T-helper 2 cell treated with Interferon-gamma antibody and Interleukin-4, amounts not matched to agents 5 μg/mL and 100 μg/mL, for 36 hours (primary cell): ENCODE results near the gene SLX9.

Source experiments
- DNase-seq: peaks from one replicate; pipeline ENCODE4 v3.0.0; 2021; ENCODE audit warnings: low spot score
- H3K27ac Mint-ChIP-seq: one replicate; pipeline ENCODE4 v1.8.0; 2021; ENCODE audit warnings: mild to moderate bottlenecking, mixed read lengths
- H3K27me3 Mint-ChIP-seq: one replicate; pipeline ENCODE4 v1.8.0; 2021; ENCODE audit warnings: low read depth, mixed read lengths
- H3K36me3 Mint-ChIP-seq: one replicate; pipeline ENCODE4 v1.8.0; 2021; ENCODE audit warnings: low read depth, mixed read lengths
- H3K4me1 Mint-ChIP-seq: one replicate; pipeline ENCODE4 v1.8.0; 2021; ENCODE audit warnings: low read depth, mixed read lengths
- H3K4me3 Mint-ChIP-seq: one replicate; pipeline ENCODE4 v1.8.0; 2022; ENCODE audit warnings: mild to moderate bottlenecking, moderate library complexity, mixed read lengths
- H3K9me3 Mint-ChIP-seq: one replicate; pipeline ENCODE4 v1.8.0; 2021; ENCODE audit warnings: mixed read lengths

SLX9 gene

DNA sequence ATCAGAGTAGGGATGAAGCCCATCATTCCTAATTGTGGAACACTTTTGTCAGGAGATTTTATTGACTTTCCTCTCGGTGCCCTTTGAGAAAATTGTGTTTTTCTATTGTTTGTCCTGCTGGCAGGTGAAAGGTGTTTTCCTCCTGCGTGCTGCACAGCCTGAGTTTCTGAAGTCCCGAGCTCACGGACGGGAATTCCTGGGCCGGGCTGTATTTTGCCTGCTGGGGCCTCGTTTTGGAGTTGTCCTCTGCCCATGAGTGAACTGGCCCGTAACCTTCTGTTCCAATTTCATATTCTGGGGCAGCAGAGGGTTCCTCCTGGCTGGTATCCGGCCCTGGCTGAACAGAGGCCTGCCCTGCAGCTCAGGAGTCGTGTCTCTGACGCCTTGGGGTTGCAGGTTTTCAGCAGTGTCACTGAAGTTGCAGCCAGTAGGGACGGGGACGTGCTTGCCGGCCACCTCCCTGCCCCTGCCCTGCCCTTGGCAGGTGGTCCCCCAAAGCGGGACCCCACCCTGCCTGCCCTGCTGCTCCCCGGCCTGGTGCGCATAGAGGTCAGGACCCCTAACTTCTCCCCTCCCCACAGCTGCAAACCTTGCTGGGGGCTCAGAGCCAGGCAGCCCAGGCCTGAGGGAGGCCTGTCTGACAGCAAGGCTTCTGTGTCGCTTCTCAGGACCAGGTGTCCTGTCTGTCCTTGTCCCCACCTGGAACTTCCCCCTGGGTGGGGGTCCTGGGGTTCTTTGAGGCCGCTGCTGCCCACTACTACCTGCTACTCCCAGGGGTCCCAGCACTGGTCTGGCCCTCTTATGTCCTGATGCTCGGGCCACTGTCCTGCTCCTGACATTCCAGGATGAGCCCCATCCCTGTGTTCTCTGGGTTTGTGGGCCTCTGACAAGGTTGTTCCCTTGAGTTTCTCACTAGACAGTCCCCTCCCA lies 49.0 kb downstream of the SLX9 start:
- no peaks in the 10 kb centered on the region for H3K4me1 Mint-ChIP-seq
- no peak overlapping the region for H3K4me3 Mint-ChIP-seq
- DNase-seq, result no peak
- H3K36me3 Mint-ChIP-seq, result no peaks in the 10 kb centered on the region
- H3K27me3 Mint-ChIP-seq, result no peaks in the 10 kb centered on the region
- no peaks in the 10 kb centered on the region for H3K9me3 Mint-ChIP-seq
- H3K27ac Mint-ChIP-seq, result no peak overlapping the region

DNA sequence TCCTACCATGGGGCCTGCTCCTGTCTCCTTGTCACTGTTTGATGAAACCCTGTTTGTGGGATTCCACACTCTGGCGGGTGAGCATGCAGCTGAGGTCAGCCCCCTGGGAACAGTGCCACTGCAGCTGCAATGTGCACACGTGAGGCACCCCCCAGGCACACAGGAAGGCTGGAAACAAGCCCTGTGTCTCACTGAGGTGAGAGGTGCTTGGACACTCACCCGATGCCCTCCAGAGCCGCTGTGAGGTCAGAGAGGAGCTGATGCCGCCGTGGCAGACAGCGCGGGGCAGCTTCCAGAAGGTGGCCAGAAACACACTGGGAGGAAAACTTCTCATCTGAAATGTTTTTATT lies 49.7 kb downstream of the SLX9 start:
- Mint-ChIP-seq H3K36me3 (no peaks in the 10 kb centered on the region), H3K9me3 (no peaks in the 10 kb centered on the region), H3K27ac (no peak overlapping the region), H3K4me3 (no peak overlapping the region), H3K4me1 (no peaks in the 10 kb centered on the region), H3K27me3 (no peaks in the 10 kb centered on the region)
- no peak for DNase-seq

DNA sequence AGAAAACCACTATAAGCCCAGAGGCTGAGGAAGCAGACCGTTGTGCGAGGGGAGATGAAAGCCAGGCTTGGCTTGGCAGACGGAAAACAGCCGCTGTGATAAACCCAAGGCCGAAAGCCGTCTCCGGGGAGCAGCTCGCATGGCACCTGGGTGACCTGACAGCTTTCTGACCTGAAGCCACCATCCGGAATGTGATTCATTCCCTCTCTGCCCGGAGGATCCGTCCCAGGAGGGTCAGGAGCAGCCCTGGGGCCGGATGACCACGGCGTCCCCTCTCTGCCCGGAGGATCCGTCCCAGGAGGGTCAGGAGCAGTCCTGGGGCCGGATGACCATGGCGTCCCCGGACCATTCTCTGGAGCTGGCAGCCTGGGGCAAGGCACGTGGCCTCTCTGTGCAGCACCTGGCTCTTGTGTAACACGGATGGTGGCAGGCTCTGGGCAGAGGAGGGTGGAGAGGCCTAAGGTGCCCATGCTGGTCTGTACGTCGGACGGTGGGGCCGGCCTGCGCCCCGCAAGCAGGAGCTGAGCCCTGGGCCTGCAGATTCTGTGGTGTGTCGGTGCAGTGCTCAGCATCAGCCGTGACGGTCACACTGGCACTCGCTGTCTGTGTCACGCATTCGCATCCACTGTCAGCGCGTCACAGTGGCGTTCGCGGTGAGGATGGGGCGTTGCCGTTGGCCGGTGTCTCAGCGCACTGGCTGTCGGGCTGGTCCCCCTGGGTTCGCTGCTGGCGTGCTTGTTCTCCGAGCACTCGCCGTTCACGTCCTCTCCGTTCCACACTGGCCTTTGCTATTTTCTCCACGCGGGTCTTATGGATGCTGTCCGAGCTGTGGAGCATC lies 50.3 kb downstream of the SLX9 start:
- H3K27me3 Mint-ChIP-seq, result no peaks in the 10 kb centered on the region
- H3K36me3 Mint-ChIP-seq, result no peaks in the 10 kb centered on the region
- no peaks in the 10 kb centered on the region for H3K4me1 Mint-ChIP-seq
- H3K9me3 Mint-ChIP-seq, result no peaks in the 10 kb centered on the region
- H3K27ac Mint-ChIP-seq, result no peak overlapping the region
- H3K4me3 Mint-ChIP-seq, result no peak overlapping the region
- no peak for DNase-seq

DNA sequence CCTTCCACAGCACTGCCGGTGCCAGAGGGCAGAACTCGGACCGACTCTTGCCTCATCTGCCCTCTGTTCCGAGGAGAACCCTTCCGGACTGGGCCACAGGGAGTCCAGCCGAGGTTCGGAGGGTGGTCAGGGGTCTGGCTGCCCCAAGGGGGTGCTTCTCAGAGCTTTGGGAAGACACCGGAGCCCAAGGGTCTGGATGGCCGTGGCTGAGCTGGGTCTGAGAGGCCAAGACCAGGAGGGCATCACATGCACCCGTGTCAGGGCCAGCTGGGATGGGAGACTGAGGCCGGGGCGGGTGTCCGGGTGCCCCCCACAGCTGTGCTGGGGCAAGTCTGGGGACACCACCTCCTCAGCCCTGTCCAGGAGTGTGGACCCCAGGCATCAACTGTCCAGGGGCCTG lies 51.1 kb downstream of the SLX9 start:
- H3K4me3 Mint-ChIP-seq, result no peak overlapping the region
- H3K27ac Mint-ChIP-seq, result no peak overlapping the region
- H3K27me3 Mint-ChIP-seq, result no peaks in the 10 kb centered on the region
- no peaks in the 10 kb centered on the region for H3K4me1 Mint-ChIP-seq
- DNase-seq, result no peak
- no peaks in the 10 kb centered on the region for H3K9me3 Mint-ChIP-seq
- H3K36me3 Mint-ChIP-seq, result no peaks in the 10 kb centered on the region

DNA sequence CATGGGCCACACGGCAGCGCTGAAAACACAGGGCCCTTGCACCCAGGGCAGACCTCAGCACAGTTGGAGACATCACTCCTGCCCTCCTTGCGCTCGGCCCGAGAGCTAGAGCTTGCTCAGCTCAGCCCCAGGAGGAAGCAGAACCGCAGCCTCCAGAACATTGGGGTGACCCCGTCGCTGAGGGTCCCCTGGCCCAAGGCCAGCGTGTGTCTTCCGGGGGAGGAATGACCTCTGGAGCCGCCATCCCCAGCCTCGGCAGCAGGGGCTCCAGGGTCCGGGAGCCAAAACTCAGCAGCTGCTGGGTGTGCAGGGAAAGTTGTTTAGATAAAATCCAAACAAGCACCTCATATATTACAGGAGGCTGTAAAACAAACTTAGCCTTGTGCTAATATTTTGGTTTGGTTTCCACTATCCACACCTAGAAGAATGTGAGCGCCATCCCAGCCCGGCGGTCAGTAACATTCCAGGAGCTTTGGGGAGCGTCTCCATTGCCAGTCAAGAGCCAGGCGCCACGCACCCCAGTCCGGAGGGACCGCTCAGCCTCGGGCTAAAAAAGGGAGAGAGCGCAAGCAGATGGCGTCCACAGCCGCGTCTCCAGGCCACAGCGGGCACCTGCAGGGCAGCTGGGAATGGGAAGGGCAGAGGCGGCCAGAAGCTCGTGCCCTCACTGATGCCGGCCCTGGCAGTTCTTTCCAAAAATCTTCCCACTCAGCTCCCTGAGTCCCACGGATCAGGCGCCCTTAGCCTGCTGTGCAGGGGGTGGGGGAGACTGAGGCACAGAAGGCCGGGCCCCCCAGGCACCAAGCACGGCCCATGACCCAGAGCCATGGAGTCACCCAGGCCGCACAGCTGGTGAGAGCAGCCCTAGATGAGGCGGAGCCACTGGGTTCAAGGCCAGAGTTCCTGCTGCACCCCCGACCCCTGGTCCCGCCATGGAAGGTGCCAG lies 52.0 kb downstream of the SLX9 start:
- H3K36me3 Mint-ChIP-seq, result no peaks in the 10 kb centered on the region
- no peaks in the 10 kb centered on the region for H3K9me3 Mint-ChIP-seq
- DNase-seq, result no peak
- H3K27ac Mint-ChIP-seq, result no peak overlapping the region
- no peaks in the 10 kb centered on the region for H3K4me1 Mint-ChIP-seq
- H3K4me3 Mint-ChIP-seq, result no peak overlapping the region
- H3K27me3 Mint-ChIP-seq, result no peaks in the 10 kb centered on the region

DNA sequence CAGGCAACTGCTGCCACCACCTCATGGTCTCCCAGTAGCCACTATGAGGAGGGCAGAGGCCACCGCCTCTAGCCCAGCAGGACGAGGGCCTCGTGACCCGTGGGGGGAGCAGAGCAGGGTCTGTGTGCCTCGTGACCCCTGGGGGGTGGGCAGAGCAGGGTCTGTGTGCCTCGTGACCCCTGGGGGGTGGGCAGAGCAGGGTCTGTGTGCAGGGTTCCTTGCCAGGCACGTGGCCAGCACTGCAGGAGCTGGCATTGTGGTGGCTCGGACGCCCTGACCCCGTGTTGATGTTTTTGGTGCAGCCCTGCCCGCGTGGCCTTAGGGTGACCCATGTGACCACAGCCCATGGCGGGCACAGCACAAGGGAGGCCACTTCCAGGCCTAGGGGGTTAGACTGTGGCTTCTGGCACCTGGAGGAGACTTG lies 52.8 kb downstream of the SLX9 start:
- no peaks in the 10 kb centered on the region for H3K36me3 Mint-ChIP-seq
- H3K27me3 Mint-ChIP-seq, result no peaks in the 10 kb centered on the region
- DNase-seq, result no peak
- no peaks in the 10 kb centered on the region for H3K4me1 Mint-ChIP-seq
- H3K9me3 Mint-ChIP-seq, result no peaks in the 10 kb centered on the region
- no peak overlapping the region for H3K27ac Mint-ChIP-seq
- H3K4me3 Mint-ChIP-seq, result no peak overlapping the region

DNA sequence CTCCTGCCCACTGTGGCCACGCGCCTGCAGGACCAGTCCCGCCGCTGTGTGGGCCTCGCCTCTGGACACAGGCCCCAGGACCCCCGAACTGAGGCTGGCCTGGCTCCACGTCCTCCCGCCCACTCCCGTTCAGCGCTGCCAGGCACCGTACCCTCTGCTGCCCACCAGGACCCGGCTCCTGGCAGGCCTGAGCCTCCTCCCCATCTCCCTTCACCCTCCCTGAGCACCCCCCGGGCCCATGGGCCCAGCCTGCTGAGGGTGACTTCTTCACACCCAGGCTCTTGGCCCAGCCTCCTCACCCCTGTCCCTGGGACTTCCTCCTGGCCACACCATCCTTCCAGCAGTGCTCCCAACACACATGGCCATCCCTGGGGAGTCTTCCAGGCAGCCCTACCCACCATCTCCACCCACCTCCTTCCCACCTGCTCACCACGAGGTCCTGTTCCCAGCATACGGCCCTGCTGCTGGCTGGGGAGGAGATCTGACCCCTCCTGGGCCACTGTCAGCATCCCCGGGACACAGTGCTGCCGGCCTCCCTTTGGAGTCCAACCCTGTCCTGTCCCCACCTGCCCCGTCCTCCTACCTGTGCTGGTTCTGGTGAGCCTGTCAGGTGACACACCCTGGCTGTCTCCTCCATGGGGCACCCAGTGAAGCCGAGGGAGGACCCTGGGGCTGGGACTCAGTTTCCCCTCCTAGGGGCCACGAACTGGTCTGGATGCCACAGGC lies 53.7 kb downstream of the SLX9 start:
- H3K27ac Mint-ChIP-seq, result no peak overlapping the region
- H3K4me3 Mint-ChIP-seq, result no peak overlapping the region
- no peaks in the 10 kb centered on the region for H3K36me3 Mint-ChIP-seq
- H3K4me1 Mint-ChIP-seq, result no peaks in the 10 kb centered on the region
- DNase-seq, result no peak
- H3K27me3 Mint-ChIP-seq, result no peaks in the 10 kb centered on the region
- no peaks in the 10 kb centered on the region for H3K9me3 Mint-ChIP-seq

DNA sequence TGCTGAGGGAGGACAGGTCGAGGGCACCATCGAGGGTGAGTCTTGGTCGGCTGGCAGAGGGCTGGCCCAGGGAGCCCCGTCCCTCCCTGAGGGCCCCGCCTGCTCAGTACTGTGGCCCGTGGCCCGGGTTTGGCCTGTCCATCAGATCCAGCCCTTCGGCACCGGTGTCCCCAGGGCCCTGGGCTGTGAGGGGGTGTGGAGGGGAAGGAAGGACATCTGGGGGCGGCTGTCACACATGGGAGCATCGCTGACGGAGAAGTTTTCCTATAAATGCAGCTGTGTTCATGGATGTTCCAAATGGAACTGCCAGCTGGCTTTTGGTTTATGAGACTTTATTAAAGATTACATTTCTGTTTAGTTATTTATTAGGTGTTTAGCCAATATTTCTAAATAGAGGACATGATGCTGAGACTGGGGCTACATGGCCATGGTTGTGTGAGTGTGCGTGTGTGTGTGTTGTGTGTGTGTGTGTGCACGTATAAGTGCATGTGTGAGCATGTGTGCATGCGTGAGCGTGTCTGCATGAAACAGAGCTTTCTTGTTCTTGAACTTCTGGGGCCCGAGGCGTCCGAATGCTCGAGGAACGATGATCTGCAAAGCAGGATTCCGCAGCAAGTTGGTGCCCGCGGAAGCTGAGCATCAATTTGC lies 54.3 kb downstream of the SLX9 start:
- no peak overlapping the region for H3K27ac Mint-ChIP-seq
- no peaks in the 10 kb centered on the region for H3K9me3 Mint-ChIP-seq
- H3K27me3 Mint-ChIP-seq, result no peaks in the 10 kb centered on the region
- no peaks in the 10 kb centered on the region for H3K36me3 Mint-ChIP-seq
- H3K4me3 Mint-ChIP-seq, result no peak overlapping the region
- no peaks in the 10 kb centered on the region for H3K4me1 Mint-ChIP-seq
- DNase-seq, result no peak

DNA sequence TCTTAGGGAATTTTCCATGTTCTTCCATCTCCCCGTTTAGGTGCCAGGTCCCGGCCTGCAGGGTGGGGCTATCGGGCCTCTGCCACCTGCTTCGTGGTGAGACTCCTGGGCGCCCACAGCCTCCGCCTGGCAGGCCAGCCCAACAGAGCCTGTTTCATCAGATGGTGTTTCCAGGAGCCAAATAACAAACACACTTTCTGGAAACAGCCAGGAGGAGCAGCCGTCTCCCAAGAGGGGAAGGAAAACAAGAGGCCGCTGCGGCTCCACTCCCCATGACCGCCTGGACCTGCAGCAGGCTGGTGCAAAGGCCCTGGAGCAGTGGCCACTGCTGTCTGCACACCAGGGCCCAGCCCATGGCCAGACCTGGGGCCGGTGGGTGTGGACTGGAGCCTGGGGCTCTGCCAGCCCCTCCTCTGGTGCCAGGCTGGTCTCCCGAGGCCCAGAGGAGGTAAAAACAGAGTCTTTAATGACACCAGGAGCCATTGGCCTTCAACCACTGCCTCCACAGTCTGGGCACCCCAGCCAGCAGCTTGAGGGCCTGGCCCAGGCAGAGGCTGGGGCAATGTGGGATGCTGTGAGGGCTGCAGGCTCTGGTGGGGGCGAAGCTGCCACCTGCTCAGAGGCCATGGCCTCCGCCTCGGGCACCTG lies 55.0 kb downstream of the SLX9 start:
- H3K27ac Mint-ChIP-seq, result no peak overlapping the region
- H3K4me1 Mint-ChIP-seq, result no peaks in the 10 kb centered on the region
- no peaks in the 10 kb centered on the region for H3K9me3 Mint-ChIP-seq
- H3K27me3 Mint-ChIP-seq, result no peaks in the 10 kb centered on the region
- no peaks in the 10 kb centered on the region for H3K36me3 Mint-ChIP-seq
- H3K4me3 Mint-ChIP-seq, result no peak overlapping the region
- DNase-seq, result no peak

DNA sequence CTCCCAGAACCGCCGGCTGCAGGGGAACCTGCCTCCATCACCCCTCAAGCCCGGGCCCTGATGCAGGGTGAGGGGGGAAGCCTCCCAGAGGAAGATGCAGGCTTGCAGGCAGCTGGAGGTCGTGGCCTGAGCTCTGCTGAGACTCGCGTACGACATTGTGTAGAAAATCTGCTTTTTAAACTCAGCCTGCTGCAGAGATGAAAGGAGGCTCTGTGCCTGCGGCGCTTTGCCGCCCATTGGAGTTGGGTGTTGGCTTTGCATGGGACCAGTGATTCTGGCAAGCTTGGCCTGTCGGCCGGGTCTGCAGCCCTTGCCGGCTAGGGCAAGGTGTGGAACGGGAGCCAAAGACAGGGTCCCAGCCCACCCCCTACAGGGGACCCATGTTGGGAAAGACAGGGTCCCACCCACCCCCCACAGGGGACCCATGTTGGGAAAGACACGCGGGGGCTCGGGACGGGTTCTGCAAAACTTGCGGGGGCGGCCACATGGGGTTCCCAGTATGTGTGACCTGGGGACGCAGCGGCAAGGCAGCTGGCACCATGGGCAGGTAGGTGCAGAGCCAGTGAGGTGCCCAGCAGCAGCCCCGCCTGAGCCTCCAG lies 55.6 kb downstream of the SLX9 start:
- no peaks in the 10 kb centered on the region for H3K36me3 Mint-ChIP-seq
- H3K27me3 Mint-ChIP-seq, result no peaks in the 10 kb centered on the region
- no peak overlapping the region for H3K27ac Mint-ChIP-seq
- H3K4me3 Mint-ChIP-seq, result no peak overlapping the region
- no peaks in the 10 kb centered on the region for H3K4me1 Mint-ChIP-seq
- no peaks in the 10 kb centered on the region for H3K9me3 Mint-ChIP-seq
- DNase-seq, result no peak

DNA sequence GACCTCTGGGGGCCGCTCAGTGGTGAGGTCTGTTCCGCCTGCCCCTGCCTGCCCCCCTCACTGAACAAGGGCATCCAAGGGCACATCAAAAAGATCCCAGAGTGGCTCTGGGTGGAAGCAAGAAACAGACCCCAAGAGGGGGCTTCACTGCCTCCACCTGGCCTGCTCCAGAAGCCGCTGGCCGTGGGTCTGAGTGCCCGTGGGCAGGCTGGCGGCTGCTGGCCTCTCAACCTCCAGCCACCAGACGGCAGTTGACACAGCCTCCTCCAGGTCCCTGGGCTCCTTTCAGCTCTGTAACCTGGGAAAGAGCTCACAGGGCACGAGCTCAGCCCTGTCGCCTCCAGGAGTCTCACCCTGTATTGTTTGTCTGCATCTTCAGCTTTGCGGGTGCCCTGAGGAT lies 56.3 kb downstream of the SLX9 start:
- H3K9me3 Mint-ChIP-seq, result no peaks in the 10 kb centered on the region
- H3K36me3 Mint-ChIP-seq, result no peaks in the 10 kb centered on the region
- H3K4me3 Mint-ChIP-seq, result no peak overlapping the region
- no peaks in the 10 kb centered on the region for H3K4me1 Mint-ChIP-seq
- DNase-seq, result no peak
- H3K27ac Mint-ChIP-seq, result no peak overlapping the region
- no peaks in the 10 kb centered on the region for H3K27me3 Mint-ChIP-seq

DNA sequence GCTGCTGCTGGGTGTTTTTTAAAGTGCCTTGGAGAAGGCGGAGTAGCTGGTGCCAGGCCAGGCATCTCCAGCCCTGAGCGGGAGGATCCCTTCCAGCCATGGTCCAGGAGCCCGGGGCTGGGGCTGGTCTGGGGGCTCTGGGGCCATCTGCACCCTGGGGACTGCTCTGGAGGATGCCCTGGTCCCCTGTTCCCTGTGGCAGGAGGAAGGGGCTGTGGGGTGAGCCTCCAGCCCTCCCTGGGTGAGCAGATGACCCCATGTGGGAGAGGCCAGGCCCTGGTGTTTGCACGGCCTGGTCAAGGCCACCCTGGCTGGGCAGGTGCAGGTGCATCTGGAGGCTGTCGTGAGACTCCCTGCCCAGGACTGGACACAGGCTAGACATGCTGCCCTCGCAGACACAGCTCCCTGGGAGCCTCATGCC lies 56.7 kb downstream of the SLX9 start:
- no peak overlapping the region for H3K27ac Mint-ChIP-seq
- H3K9me3 Mint-ChIP-seq, result no peaks in the 10 kb centered on the region
- DNase-seq, result no peak
- no peaks in the 10 kb centered on the region for H3K4me1 Mint-ChIP-seq
- H3K27me3 Mint-ChIP-seq, result no peaks in the 10 kb centered on the region
- no peak overlapping the region for H3K4me3 Mint-ChIP-seq
- H3K36me3 Mint-ChIP-seq, result no peaks in the 10 kb centered on the region
